AG09309 (cell line): ENCODE measurements around the gene TTLL8.

ENCODE experiments used
- DNase-seq: peaks from one replicate; pipeline ENCODE4 v3.0.0-alpha.2; 2010; ENCODE audit warnings: low read depth
- H3K4me3 ChIP-seq: 2 replicates; pipeline ENCODE4 v1.5.1; 2011; ENCODE audit warnings: mild to moderate bottlenecking, low read depth, low read length, moderate library complexity; ENCODE audit not compliant: control insufficient read depth
- TF ChIP-seq, protein P1 (sequence below): IDR thresholded peaks from 2 replicates; pipeline ENCODE4 v1.5.1; 2011; ENCODE audit warnings: mild to moderate bottlenecking, low read depth, low read length, inconsistent platforms; ENCODE audit not compliant: insufficient read depth, control insufficient read depth; ENCODE audit errors: missing control alignments

Gene TTLL8

DNA sequence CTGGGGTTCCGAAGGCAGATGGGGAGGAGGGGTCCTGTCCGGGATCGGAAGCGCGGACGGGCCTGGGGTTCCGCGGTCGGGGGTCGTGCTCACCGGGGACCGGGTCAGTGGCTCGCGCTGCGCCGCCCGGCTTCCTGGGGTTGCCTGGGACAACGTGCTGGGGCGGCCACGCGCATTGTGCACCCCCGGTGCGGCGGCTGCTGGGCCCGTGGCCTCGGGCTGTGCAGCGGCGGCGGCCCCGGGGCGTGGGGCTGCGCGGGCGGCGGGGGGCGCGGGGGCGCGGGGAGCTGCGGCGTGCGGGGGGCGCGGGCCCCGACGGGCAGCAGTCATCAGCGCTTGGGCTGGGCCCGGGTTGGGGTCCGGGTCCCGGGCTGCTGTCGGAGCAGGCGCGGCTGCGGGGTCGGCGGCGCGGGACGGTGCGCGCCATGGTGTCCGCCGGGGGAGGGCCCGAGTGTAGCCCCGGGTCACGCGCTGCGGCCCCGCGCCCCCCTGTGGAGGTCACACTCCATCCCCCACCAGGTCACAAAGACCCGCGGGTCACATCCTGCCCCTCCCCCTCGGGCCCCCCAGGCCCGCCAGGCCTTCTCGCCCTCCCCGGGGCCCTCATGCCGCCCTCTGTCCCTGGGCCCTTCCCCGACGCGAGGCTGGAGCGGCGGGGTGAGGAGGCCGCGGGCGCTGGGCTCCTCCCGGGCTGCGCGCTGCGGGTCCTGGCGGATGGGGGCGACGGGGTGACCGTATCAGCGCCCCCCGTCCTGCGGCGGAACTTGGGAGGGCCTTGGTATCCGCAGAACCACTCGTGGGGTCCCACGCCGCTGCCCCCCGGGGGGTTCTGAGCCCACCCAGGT is at the start of gene TTLL8:
Gene TTLL8 (minus strand): TSS at position 238 of the 845 bp plus-strand sequence.
- no peak for DNase-seq
- no peak within 1 kb of the TSS for H3K4me3 ChIP-seq
- TF ChIP-seq, protein P1, sequence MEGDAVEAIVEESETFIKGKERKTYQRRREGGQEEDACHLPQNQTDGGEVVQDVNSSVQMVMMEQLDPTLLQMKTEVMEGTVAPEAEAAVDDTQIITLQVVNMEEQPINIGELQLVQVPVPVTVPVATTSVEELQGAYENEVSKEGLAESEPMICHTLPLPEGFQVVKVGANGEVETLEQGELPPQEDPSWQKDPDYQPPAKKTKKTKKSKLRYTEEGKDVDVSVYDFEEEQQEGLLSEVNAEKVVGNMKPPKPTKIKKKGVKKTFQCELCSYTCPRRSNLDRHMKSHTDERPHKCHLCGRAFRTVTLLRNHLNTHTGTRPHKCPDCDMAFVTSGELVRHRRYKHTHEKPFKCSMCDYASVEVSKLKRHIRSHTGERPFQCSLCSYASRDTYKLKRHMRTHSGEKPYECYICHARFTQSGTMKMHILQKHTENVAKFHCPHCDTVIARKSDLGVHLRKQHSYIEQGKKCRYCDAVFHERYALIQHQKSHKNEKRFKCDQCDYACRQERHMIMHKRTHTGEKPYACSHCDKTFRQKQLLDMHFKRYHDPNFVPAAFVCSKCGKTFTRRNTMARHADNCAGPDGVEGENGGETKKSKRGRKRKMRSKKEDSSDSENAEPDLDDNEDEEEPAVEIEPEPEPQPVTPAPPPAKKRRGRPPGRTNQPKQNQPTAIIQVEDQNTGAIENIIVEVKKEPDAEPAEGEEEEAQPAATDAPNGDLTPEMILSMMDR: no peak

DNA sequence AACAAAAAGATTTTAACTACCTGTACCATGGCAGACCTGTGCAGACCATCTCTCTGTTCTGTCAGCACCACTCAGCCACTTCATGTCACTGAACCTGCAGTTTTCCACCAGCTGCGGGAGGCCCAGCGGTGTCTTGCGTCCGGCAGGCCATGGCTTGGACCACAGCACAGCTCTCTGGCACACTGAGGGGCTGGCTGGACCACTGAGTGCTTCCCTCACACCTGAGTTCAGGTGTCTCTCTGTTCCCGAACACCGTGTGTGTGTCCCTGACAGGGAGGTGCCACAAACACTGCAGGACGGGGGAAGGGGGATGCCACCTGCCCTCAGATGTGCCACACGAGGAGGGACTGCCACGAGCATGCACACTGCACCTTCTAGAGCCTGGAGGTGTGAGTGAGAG is 49.4 kb upstream of the TTLL8 start:
- TF ChIP-seq, protein P1: no peak
- DNase-seq: no peak
- no peak overlapping the region for H3K4me3 ChIP-seq

DNA sequence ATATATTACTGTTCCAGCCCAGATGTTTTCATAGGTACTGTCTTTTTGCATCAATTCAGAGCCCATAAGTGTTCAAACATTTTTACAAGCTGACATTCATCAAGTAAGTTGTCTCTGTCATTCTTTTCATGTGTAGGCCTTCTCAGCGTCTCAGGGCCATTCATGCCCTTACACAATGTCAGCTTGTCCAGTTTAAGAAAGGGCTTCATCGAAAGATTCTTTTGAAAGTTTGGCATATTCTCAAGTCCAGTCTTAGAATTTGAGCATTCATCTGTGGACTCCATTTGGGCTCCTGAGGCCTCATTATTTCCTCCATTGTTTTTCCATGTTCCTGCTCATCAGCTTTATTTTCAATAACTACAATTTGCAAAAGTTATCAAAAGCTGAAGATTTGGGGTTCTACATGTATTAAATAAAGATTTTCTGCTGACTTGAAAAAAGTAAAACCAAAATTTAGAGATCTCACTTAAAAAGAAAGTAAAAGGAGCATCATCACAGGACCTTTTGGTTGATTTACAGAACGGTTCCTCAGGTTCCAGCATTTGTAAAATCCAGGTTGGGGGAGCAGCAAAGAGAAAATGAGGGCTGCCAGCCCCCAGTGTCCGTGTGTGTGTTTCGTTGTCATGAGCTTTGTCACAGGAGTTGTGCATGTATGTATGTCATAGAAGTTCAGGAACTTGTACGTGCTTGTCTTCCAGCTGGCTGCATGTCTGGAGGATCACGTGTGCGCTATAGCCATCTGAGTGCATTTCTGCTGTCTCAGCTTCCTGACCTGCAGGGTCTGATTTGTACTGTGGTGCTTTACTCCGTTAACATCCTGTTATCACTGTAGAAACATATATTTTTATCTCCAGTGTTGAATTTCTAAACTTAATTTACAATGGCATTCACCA is 47.4 kb upstream of the TTLL8 start:
- TF ChIP-seq, protein P1: no peak
- DNase-seq: no peak
- no peak overlapping the region for H3K4me3 ChIP-seq

DNA sequence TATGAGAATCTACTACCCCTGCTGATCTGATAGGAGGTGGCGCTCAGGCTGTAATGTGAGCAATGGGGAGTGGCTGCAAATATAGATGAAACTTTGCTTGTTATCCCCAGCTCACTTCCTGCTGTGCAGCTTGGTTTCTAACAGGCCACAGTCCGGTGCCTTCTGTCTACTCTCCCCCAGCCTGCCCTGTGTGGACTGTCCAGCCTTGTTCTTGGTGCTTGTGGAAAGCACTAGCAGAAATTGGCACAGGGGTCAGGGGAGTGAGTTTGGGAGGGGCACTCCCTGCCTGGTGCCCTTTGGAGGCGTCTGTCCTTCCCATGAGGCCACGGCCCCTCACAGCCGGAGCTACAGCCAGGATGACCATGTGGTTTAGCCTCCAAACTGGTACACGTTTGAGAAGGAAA is 46.0 kb upstream of the TTLL8 start:
- TF ChIP-seq, protein P1: no peak
- DNase-seq: no peak
- no peak overlapping the region for H3K4me3 ChIP-seq

DNA sequence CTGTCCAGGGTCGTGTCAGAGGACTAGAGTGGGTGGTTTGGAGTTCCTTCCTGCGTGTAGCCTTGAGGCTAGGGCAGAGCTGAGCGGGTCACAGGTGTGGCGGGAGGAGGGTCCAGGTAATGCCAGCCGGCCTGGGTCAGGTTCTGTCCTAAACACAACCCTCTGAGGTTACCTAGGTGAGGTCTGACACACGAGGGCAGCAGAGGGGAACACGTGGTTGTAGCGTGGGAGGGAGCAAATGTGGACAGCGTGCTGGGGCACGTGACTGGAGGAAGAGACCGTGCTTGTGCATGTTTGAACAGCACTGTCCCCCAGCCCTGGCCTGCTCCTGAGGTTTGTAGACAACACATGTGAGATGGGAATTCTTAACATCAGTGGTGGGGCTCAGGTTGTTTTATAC is 44.8 kb upstream of the TTLL8 start:
- H3K4me3 ChIP-seq: no peak overlapping the region
- TF ChIP-seq, protein P1: no peak
- DNase-seq: no peak

DNA sequence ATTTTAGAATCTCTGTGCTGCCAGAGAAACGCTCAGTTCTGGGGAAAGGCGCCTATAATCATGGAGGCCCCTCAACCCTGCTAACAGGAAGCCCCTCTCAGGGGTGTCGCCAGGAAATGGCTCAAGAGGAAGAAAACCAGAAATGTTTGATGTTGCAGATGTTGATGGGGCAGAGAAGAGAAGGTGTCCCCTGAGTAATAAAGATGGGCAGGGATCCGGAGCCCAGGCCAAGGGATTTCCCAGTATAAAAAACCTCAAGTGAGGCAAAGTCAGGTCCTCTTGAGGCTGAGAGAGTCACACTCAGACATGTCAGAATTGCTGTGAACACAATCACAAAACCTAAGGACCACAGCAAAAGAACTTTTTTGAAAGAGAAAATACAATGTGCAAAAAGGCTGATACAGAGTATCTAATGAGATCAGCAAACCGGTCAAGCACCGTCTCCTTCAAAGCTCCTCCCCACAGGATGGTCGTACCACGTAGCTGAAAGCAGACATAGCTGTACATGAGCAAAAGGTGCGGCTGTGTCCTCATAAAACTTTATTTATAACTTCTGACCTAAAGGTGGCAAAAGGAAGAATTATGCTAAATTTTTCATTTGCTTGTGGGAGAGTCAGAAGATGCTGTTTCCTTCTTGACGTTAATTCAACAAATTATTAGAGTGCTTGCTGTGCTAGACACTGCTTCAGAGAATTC is 43.9 kb upstream of the TTLL8 start:
- TF ChIP-seq, protein P1: no peak
- no peak overlapping the region for H3K4me3 ChIP-seq

More for the DNA sequence above, 43.9 kb upstream of the TTLL8 start:
- no peak for DNase-seq
